ENCODE results near the gene CYTL1.

The CYTL1 gene

DNA sequence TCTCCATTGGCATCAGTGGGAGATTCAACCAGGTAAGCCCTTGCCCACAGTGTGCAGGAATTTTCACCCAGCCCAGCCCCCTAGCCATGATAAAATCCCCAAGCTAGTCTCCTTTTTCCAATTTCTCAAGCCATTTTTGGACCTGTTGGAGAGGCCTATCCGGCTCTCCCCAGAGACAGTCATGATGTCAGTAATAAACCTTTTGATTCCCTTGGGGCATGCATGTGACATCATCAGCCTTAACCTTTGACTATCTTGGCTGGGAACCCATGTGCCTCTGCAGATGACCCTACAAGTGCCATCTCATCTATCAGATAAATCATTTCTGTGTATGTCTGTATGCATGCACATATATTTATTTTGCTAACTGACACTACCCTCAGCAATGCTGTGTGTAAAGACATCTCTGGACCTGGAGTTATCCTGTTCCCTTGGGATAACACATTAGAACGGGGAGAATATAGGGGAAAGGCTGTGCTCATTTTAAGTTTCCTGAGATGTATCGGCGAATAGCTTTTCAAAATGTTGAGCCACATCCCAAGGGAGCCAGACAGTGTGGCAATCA, 51.0 kb downstream of the CYTL1 start:
- TF ChIP-seq, protein P1, sequence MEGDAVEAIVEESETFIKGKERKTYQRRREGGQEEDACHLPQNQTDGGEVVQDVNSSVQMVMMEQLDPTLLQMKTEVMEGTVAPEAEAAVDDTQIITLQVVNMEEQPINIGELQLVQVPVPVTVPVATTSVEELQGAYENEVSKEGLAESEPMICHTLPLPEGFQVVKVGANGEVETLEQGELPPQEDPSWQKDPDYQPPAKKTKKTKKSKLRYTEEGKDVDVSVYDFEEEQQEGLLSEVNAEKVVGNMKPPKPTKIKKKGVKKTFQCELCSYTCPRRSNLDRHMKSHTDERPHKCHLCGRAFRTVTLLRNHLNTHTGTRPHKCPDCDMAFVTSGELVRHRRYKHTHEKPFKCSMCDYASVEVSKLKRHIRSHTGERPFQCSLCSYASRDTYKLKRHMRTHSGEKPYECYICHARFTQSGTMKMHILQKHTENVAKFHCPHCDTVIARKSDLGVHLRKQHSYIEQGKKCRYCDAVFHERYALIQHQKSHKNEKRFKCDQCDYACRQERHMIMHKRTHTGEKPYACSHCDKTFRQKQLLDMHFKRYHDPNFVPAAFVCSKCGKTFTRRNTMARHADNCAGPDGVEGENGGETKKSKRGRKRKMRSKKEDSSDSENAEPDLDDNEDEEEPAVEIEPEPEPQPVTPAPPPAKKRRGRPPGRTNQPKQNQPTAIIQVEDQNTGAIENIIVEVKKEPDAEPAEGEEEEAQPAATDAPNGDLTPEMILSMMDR (conservative IDR thresholded peaks at IDR 0.05; ENCODE audit: low read depth, low read length): no peak
- Histone ChIP-seq H3K27ac (no peak overlapping the region), H3K4me1 (ENCODE audit: low read depth, poor library complexity, severe bottlenecking) (no peaks in the 10 kb centered on the region)

More for the DNA sequence above, 51.0 kb downstream of the CYTL1 start:
- H3K79me2 ChIP-seq (ENCODE audit: insufficient read depth, low read depth): no peaks in the 10 kb centered on the region
- no peaks in the 10 kb centered on the region for H3K27me3 ChIP-seq (ENCODE audit: insufficient read depth, low read depth)
- H3K4me2 ChIP-seq: no peak overlapping the region
- no peaks in the 10 kb centered on the region for H3K36me3 ChIP-seq (ENCODE audit: insufficient read depth)
- no peaks in the 10 kb centered on the region for H4K20me1 ChIP-seq (ENCODE audit: insufficient read depth)
- no peak overlapping the region for H3K9ac ChIP-seq
- H2AFZ ChIP-seq (ENCODE audit: low read depth): no peak overlapping the region
- no peak overlapping the region for H3K4me3 ChIP-seq (IDR thresholded peaks at IDR 0.05; ENCODE audit: insufficient read depth, low read depth, low read length)
